GM23248 (cell line): Measurements from ENCODE around the gene NEDD4L.

Experiments
- EZH2 ChIP-seq: fragments of 200-600 bp; sonication (generic); IDR thresholded peaks from 2 replicates; pipeline ENCODE4 v1.6.1; 2018; ENCODE audit warnings: antibody characterized with exemption, mild to moderate bottlenecking; ENCODE audit not compliant: insufficient read depth, poor library complexity, severe bottlenecking
- EZH2phosphoT487 ChIP-seq: fragments of 200-600 bp; sonication (generic); IDR thresholded peaks from 2 replicates; pipeline ENCODE4 v1.6.1; 2018; ENCODE audit warnings: antibody characterized with exemption, moderate library complexity, mild to moderate bottlenecking, low read depth; ENCODE audit not compliant: insufficient read depth

DNA sequence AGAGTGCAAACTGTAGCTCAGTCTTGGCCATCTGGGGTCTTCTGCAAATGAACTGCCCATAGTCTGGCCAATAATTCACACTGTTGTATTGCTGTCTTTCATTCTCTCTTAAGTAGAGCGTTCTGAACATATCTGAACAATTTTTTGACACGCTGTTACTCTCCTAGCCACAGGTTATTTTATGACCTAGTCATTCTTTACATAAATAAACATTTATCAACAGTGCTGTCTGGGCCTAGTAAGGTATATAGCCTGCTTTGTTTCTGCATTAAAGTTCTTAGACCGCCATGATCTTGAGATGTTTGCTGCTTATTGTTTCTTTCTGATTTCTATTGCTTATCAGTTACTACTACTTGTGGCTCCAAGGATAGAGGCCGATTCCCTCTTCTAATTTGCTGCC is 226.4 kb downstream of the NEDD4L start:
- TF ChIP-seq EZH2phosphoT487 (no peak), EZH2 (no peak)
